ENCODE measurements around the gene ZNF787.

GRCh38 chr19:56159622-56160271 is 38.7 kb upstream of the ZNF787 start:
- TF ChIP-seq PBX3 (IDR thresholded peaks at IDR 0.05) (no peak), CTCF (IDR thresholded peaks at IDR 0.05) (no peak)

Measured in A549 (cell line).